HG03439 (cell line): ENCODE results near the gene XPO4.
"Not testable (repeated sequence)": the region's sequence is repeated elsewhere in the genome, so short reads cannot be mapped to it uniquely, and the experiment has no call there.

Experiments used
- ATAC-seq: cut with Tn5 transposase; IDR thresholded peaks from one replicate; pipeline ENCODE4 v1.9.1; 2021; ENCODE audit warnings: mild to moderate bottlenecking, moderate library complexity; ENCODE audit not compliant: unreplicated experiment

Gene XPO4

GRCh38 chr13:20789665-20790064 lies 112.9 kb downstream of the XPO4 start:
- ATAC-seq: no peak

GRCh38 chr13:20788312-20788711 lies 114.2 kb downstream of the XPO4 start:
- no peak for ATAC-seq

GRCh38 chr13:20787180-20787579 lies 115.4 kb downstream of the XPO4 start:
- ATAC-seq: no peak

GRCh38 chr13:20782116-20782708 lies 120.3 kb downstream of the XPO4 start:
- ATAC-seq: peak; percentile 94

GRCh38 chr13:20780317-20780716 lies 122.2 kb downstream of the XPO4 start:
- ATAC-seq: no peak

GRCh38 chr13:20779405-20779804 lies 123.1 kb downstream of the XPO4 start:
- no peak for ATAC-seq

GRCh38 chr13:20778311-20778710 lies 124.2 kb downstream of the XPO4 start:
- no peak for ATAC-seq

- no peak for ATAC-seq
Observed at GRCh38 chr13:20776751-20777150, 125.8 kb downstream of the XPO4 start.

- ATAC-seq: no peak
Observed at GRCh38 chr13:20775961-20776360, 126.6 kb downstream of the XPO4 start.

- no peak for ATAC-seq
Observed at GRCh38 chr13:20774746-20775145, 127.8 kb downstream of the XPO4 start.

- ATAC-seq: peak; percentile 89
Observed at GRCh38 chr13:20773194-20774080, 129.1 kb downstream of the XPO4 start, which contains the start of gene EEF1AKMT1. Gene EEF1AKMT1 (minus strand): TSS chr13:20773961. CDS start chr13:20757598, 16,363 bp downstream.

- ATAC-seq: no peak
Observed at GRCh38 chr13:20772401-20773131, 130.0 kb downstream of the XPO4 start.

GRCh38 chr13:20769834-20770233 lies 132.7 kb downstream of the XPO4 start:
- ATAC-seq: no peak

- ATAC-seq: no peak
Observed at GRCh38 chr13:20769091-20769490, 133.5 kb downstream of the XPO4 start.

GRCh38 chr13:20767309-20767943 lies 135.1 kb downstream of the XPO4 start:
- no peak for ATAC-seq

GRCh38 chr13:20760872-20761271 lies 141.7 kb downstream of the XPO4 start:
- no peak for ATAC-seq

GRCh38 chr13:20754009-20754408 lies 148.5 kb downstream of the XPO4 start:
- ATAC-seq: no peak

- ATAC-seq: no peak
Observed at GRCh38 chr13:20749377-20749776, 153.2 kb downstream of the XPO4 start.

- ATAC-seq: not testable (repeated sequence)
Observed at GRCh38 chr13:20743830-20744404, 158.6 kb downstream of the XPO4 start.

GRCh38 chr13:20740021-20740420 lies 162.5 kb downstream of the XPO4 start:
- ATAC-seq: no peak

GRCh38 chr13:20738616-20739015 lies 163.9 kb downstream of the XPO4 start:
- ATAC-seq: no peak
